ENCODE data around the gene PRRT1. TPM values are rescaled to one million over a fixed set of nuclear protein-coding genes. Genes with fewer than 3 reads are reported as not detected.

Gene PRRT1
- total RNA-seq, 1 donor from 2014 or later: not detected

DNA sequence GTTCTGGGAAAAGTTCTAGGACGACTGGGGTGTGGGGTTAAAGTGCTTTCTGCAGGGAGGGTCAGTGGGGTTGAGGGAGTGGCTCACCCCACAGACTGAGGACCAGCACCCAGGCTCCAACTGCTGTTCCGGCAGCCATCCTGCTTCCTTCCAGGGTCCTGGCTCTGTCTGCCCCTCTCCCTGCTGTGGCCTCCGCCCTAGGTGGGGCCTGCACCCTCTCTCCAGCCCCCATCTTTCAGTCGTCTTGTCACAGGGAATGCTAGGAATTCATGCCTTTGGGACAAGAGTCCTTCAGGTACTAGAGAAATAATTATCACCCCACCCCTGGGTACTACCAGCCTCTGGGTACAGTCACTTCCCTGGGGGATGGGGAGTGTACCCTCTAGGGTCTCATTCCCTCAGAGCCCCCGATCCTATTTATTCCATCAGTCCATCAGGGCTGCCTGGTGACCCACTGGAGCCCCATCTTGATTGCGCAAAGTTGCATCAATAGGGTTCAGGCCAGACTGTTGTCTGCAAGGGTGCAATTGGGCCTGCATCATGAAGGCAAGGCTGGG is 32.4 kb upstream of the PRRT1 start, which contains the start of gene AGER:
Gene AGER, minus strand, starts transcription at position 170 of the 557 bp plus-strand sequence. Its CDS starts 31 bp downstream, at position 139.
- H3K4me3 Mint-ChIP-seq: peak within 1 kb of the TSS; percentile 52

DNA sequence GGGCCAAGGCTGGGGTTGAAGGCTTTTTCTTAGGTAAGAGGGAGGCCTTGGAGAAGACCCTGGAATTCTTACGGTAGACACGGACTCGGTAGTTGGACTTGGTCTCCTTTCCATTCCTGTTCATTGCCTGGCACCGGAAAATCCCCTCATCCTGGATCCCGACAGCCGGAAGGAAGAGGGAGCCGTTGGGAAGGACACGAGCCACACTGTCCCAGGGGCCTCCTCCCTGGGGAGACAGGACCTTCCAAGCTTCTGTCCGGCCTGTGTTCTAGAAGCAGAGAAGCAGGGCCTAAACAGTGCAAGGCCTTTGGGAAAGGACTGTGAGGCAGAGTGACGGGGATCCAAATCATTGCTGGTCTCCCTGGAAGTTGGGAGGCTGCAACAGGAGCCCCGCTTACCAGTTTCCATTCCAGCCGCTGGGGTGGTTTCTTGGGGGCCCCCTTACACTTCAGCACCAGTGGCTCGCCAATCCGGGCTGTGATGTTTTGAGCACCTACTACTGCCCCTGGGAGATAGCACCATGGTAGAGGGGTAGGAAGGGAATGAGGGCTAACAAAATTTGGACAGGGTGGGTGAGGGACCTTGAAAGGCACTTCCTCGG is 31.8 kb upstream of the PRRT1 start:
- H3K9ac ChIP-seq: no peak overlapping the region
- H3K27ac ChIP-seq: peak overlapping the region; percentile 20
- Mint-ChIP-seq H3K27me3 (ENCODE audit: insufficient read depth, low read depth) (peaks cover 12% of the 10 kb centered on the region), H3K36me3 (peaks cover 28% of the 10 kb centered on the region), H3K27ac (peak overlapping the region; percentile 76), H3K4me3 (no peak overlapping the region), H3K4me1 (peaks cover 41% of the 10 kb centered on the region), H3K9me3 (no peaks in the 10 kb centered on the region)
- H3K27me3 ChIP-seq: no peaks in the 10 kb centered on the region
- no peak for DNase-seq (ENCODE audit: low spot score)
- no peaks in the 10 kb centered on the region for H3K9me3 ChIP-seq (ENCODE audit: low read depth)
- peaks cover 35% of the 10 kb centered on the region for H3F3A ChIP-seq (ENCODE audit: low read depth)
- H3K4me2 ChIP-seq: no peak overlapping the region
- no peak overlapping the region for H3K4me3 ChIP-seq
- peaks cover 23% of the 10 kb centered on the region for H4K20me1 ChIP-seq (ENCODE audit: low read depth)
- peaks cover 9% of the 10 kb centered on the region for H3K4me1 ChIP-seq
- no peaks in the 10 kb centered on the region for H3K36me3 ChIP-seq
- TF ChIP-seq EZH2phosphoT487 (IDR thresholded peaks at IDR 0.05) (no peak), EZH2 (IDR thresholded peaks at IDR 0.05) (no peak)
- TF ChIP-seq, protein P1, sequence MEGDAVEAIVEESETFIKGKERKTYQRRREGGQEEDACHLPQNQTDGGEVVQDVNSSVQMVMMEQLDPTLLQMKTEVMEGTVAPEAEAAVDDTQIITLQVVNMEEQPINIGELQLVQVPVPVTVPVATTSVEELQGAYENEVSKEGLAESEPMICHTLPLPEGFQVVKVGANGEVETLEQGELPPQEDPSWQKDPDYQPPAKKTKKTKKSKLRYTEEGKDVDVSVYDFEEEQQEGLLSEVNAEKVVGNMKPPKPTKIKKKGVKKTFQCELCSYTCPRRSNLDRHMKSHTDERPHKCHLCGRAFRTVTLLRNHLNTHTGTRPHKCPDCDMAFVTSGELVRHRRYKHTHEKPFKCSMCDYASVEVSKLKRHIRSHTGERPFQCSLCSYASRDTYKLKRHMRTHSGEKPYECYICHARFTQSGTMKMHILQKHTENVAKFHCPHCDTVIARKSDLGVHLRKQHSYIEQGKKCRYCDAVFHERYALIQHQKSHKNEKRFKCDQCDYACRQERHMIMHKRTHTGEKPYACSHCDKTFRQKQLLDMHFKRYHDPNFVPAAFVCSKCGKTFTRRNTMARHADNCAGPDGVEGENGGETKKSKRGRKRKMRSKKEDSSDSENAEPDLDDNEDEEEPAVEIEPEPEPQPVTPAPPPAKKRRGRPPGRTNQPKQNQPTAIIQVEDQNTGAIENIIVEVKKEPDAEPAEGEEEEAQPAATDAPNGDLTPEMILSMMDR (IDR thresholded peaks at IDR 0.05): no peak
- peaks cover 29% of the 10 kb centered on the region for H3K79me2 ChIP-seq (ENCODE audit: low read depth)
- no peak overlapping the region for H2AFZ ChIP-seq (replicated peaks)

More for the DNA sequence above, 32.4 kb upstream of the PRRT1 start, which contains the start of gene AGER:
- peaks cover 42% of the 10 kb centered on the region for H3K4me1 Mint-ChIP-seq
- H2AFZ ChIP-seq (replicated peaks): no peak within 1 kb of the TSS
- no peaks in the 10 kb centered on the region for H3K9me3 Mint-ChIP-seq
- H3F3A ChIP-seq (ENCODE audit: low read depth): peaks cover 39% of the 10 kb centered on the region
- H3K4me2 ChIP-seq: no peak within 1 kb of the TSS
- no peak for DNase-seq (ENCODE audit: low spot score)
- peaks cover 13% of the 10 kb centered on the region for H3K27me3 Mint-ChIP-seq (ENCODE audit: insufficient read depth, low read depth)
- peaks cover 27% of the 10 kb centered on the region for H4K20me1 ChIP-seq (ENCODE audit: low read depth)
- peak within 1 kb of the TSS; percentile 76 for H3K27ac Mint-ChIP-seq
- no peaks in the 10 kb centered on the region for H3K27me3 ChIP-seq
- H3K9ac ChIP-seq: no peak within 1 kb of the TSS
- peaks cover 23% of the 10 kb centered on the region for H3K36me3 Mint-ChIP-seq
- peaks cover 6% of the 10 kb centered on the region for H3K4me1 ChIP-seq
- TF ChIP-seq, protein P1 (IDR thresholded peaks at IDR 0.05): no peak
- TF ChIP-seq EZH2 (IDR thresholded peaks at IDR 0.05) (no peak), EZH2phosphoT487 (IDR thresholded peaks at IDR 0.05) (no peak)
- no peak within 1 kb of the TSS for H3K4me3 ChIP-seq
- H3K79me2 ChIP-seq (ENCODE audit: low read depth): peaks cover 29% of the 10 kb centered on the region
- peak within 1 kb of the TSS; percentile 37 for H3K27ac ChIP-seq
- H3K9me3 ChIP-seq (ENCODE audit: low read depth): no peaks in the 10 kb centered on the region
- H3K36me3 ChIP-seq: no peaks in the 10 kb centered on the region

- Histone ChIP-seq H3K79me2 (ENCODE audit: low read depth) (peaks cover 25% of the 10 kb centered on the region), H3K9ac (no peak overlapping the region), H3K4me3 (no peak overlapping the region), H3K36me3 (no peaks in the 10 kb centered on the region), H3F3A (ENCODE audit: low read depth) (peaks cover 32% of the 10 kb centered on the region), H3K27ac (peak overlapping the region; percentile 20), H3K9me3 (ENCODE audit: low read depth) (no peaks in the 10 kb centered on the region), H2AFZ (replicated peaks) (no peak overlapping the region), H3K4me1 (peaks cover 9% of the 10 kb centered on the region), H4K20me1 (ENCODE audit: low read depth) (peaks cover 18% of the 10 kb centered on the region), H3K4me2 (no peak overlapping the region), H3K27me3 (no peaks in the 10 kb centered on the region)
- Mint-ChIP-seq H3K4me3 (no peak overlapping the region), H3K27me3 (ENCODE audit: insufficient read depth, low read depth) (peaks cover 12% of the 10 kb centered on the region), H3K4me1 (peaks cover 39% of the 10 kb centered on the region), H3K36me3 (peaks cover 28% of the 10 kb centered on the region), H3K27ac (no peak overlapping the region), H3K9me3 (no peaks in the 10 kb centered on the region)
- no peak for DNase-seq (ENCODE audit: low spot score)
- no peak for TF ChIP-seq EZH2 (IDR thresholded peaks at IDR 0.05)
- TF ChIP-seq, protein P1 (IDR thresholded peaks at IDR 0.05): no peak
- TF ChIP-seq EZH2phosphoT487 (IDR thresholded peaks at IDR 0.05): no peak
Measured at GRCh38 chr6:32183030-32183429, 31.3 kb upstream of the PRRT1 start.
